Skeletal muscle tissue (tissue), 4 donors: ENCODE measurements around the gene PHPT1. TPM values are rescaled to one million over a fixed set of nuclear protein-coding genes. Genes with fewer than 3 reads are reported as not detected.

Source experiments
- H3K27ac ChIP-seq: one replicate; pipeline ENCODE4 v1.7.0; 2013; ENCODE audit warnings: mild to moderate bottlenecking, low read depth, low read length, inconsistent platforms
- H3K27me3 ChIP-seq, 3 donors: one replicate each; pipeline ENCODE4 v1.7.0; 2013; ENCODE audit warnings: low read length in 3 of 3; ENCODE audit not compliant: control insufficient read depth in 3 of 3, insufficient read depth in 3 of 3
- H3K36me3 ChIP-seq, 3 donors: one replicate each; pipeline ENCODE4 v1.7.0; 2013; ENCODE audit warnings: low read length in 3 of 3; ENCODE audit not compliant: control insufficient read depth in 3 of 3, insufficient read depth in 3 of 3
- H3K4me1 ChIP-seq, 3 donors: one replicate each; pipeline ENCODE4 v1.7.0; 2013; ENCODE audit warnings: low read length in 3 of 3, mild to moderate bottlenecking in 3 of 3; ENCODE audit not compliant: control insufficient read depth in 3 of 3, insufficient read depth in 3 of 3
- H3K4me3 ChIP-seq, 3 donors: one replicate each; pipeline ENCODE4 v1.7.0; 2013; ENCODE audit warnings: low read length in 3 of 3
- H3K9ac ChIP-seq, 3 donors: one replicate each; pipeline ENCODE4 v1.7.0; 2013; ENCODE audit warnings: low read length in 3 of 3, mild to moderate bottlenecking in 3 of 3, moderate library complexity in 2 of 3, low read depth in 1 of 3
- H3K9me3 ChIP-seq, 3 donors: one replicate each; pipeline ENCODE4 v1.7.0; 2013; ENCODE audit warnings: low read length in 3 of 3; ENCODE audit not compliant: control insufficient read depth in 3 of 3
- total RNA-seq: library from RNA; depleted of rRNA; stranded (reverse); fragments of >200 nt; gene quantifications from one replicate; pipeline ENCODE4 v1.2.3, GENCODE V29; 2014
- donor health status: Osteomylitis.

The PHPT1 gene
- total RNA-seq, 1 donor from 2014 or later, result 109 TPM

DNA sequence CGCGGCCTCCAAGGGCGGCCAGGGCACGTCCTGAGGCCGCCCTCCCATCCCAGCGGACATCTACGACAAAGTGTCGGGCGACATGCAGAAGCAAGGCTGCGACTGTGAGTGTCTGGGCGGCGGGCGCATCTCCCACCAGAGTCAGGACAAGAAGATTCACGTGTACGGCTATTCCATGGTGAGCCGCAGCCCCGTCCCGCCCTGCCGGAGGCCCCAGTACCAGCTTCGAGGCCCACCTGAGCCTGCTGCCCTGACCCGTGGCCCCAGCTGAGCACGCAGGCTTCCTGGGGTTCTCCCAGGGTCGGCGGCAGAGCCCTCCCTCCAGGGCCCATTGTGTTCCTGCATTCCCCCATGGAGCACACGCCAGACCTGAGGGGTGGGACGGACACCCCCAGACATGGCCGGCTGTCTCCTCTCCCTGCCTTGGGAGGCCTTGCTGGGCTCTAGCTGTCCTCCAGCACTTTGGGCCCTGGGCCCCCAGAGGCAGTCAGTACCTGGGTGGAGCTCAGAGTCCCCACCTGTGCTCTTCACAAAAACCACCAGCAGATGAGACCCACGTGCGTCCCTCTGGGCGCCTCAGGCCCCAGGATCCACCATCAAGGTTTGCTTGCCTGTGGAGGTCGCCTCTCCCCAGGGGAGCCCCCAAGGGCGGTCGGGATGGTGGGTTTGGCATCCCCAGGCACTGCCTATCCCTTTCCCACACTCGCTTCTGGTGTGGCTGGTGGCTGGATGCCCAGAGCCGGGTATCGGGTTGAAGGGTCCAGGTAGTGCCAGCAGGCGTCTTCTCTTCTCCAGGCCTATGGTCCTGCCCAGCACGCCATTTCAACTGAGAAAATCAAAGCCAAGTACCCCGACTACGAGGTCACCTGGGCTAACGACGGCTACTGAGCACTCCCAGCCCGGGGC lies 1.0 kb downstream of the PHPT1 start:
- Histone ChIP-seq H3K4me1 (peaks cover 36 to 46% (median 36%) of the 10 kb centered on the region in 3 donors), H3K9ac (peak overlapping the region; percentile 72 to 93 (median 81)), H3K36me3 (peaks cover 6 to 17% (median 7%) of the 10 kb centered on the region in 3 donors), H3K27me3 (peaks cover 7 to 23% (median 10%) of the 10 kb centered on the region in 3 donors), H3K9me3 (no peaks in the 10 kb centered on the region), H3K4me3 (peak overlapping the region; percentile 79 to 96 (median 95)), H3K27ac (peak overlapping the region; percentile 62)

DNA sequence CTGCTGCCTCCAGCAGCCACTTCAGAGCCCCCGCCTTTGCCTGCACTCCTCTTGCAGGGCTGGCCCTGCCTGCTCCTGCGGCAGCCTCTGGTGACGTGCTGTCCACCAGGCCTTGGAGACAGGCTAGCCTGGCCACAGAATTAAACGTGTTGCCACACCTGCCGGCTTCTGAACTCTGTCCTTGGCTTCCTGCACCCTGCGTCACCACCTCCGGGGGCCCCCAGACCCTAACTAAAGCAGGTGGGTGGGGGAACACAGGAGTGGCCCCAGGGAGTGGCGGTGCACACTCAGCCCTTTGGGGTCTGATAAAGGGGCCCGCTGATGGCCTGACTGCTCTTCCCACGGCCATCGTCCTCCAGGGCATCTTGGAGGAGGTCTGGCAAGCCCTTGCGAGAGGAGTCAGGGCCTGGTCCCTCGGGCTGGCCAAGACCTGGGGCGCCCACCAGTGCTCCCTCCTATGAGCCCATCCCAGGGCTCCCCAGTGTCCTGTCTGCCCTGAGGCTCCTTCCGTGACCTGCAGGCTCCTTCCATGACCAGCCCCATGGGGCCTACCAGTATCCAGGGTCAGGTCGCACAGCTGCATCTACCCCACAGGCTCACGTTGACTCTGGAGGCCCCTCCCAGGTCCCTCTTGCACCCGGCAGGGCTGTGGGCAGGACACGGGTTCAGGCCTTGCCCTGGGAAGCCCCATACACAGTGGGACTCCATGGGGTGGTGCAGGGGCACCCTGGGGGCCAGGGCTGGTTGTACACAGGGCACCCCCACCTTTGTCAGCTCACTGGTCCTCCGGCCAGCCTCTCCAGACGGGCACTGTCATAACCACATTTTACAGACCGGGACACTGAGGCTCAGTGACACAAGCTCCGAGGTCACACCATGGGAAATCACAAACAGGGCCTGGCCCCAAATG lies 1.9 kb downstream of the PHPT1 start:
- H3K4me1 ChIP-seq, result peaks cover 36 to 46% (median 36%) of the 10 kb centered on the region in 3 donors
- peak overlapping the region in 2 of 3 donors; percentile 72 to 93 for H3K9ac ChIP-seq
- peaks cover 6 to 17% (median 7%) of the 10 kb centered on the region in 3 donors for H3K36me3 ChIP-seq
- no peaks in the 10 kb centered on the region for H3K9me3 ChIP-seq
- H3K27ac ChIP-seq, result peak overlapping the region; percentile 40
- peak overlapping the region in 1 of 3 donors; percentile 95 for H3K4me3 ChIP-seq
- peaks cover 7 to 15% (median 10%) of the 10 kb centered on the region in 3 donors for H3K27me3 ChIP-seq

DNA sequence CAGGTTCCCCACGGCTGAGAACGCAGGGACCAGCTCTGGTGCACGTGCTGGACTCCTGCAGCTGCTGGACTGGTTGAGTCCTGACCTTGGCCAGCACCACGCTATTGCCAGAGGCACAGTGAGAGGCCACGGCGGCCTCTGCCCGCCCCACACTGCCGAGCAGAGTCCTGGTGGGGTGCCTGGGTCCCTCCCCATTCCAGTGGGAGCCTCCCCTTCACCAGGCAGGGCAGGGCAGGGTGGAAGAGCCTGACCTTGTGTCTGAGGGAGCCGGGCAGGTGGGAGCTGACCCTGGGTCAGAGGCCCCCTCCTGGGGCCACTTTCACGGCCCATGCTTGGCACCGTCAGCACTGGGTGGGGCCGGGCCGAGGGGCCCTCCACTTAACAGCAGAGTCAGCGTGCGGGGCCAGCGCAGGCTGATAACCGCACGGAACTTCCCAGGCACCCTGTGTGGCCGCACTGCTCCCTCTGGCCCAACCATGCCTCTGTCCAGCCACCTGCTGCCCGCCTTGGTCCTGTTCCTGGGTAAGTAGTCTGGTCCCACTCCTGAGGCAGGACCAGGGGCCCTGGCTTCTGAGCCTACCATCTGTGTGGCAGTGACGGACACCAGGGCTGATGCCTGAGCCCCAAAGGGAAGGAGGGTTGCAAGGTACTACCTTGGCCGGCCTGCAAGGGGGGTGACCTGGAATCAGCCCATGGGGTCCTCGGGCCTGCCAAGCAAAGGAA lies 2.9 kb downstream of the PHPT1 start, which contains the start of gene MAMDC4:
Gene MAMDC4 (plus strand): TSS at position 406 of the 723 bp plus-strand sequence. CDS start 71 bp downstream, at position 477.
- Histone ChIP-seq H3K27me3 (peaks cover 0 to 6% (median 5%) of the 10 kb centered on the region in 3 donors), H3K4me3 (no peak within 1 kb of the TSS), H3K27ac (peak within 1 kb of the TSS; percentile 40), H3K4me1 (peaks cover 36 to 46% (median 36%) of the 10 kb centered on the region in 3 donors), H3K9ac (peak within 1 kb of the TSS in 1 of 3 donors; percentile 93), H3K9me3 (no peaks in the 10 kb centered on the region), H3K36me3 (peaks cover 6 to 17% (median 7%) of the 10 kb centered on the region in 3 donors)

DNA sequence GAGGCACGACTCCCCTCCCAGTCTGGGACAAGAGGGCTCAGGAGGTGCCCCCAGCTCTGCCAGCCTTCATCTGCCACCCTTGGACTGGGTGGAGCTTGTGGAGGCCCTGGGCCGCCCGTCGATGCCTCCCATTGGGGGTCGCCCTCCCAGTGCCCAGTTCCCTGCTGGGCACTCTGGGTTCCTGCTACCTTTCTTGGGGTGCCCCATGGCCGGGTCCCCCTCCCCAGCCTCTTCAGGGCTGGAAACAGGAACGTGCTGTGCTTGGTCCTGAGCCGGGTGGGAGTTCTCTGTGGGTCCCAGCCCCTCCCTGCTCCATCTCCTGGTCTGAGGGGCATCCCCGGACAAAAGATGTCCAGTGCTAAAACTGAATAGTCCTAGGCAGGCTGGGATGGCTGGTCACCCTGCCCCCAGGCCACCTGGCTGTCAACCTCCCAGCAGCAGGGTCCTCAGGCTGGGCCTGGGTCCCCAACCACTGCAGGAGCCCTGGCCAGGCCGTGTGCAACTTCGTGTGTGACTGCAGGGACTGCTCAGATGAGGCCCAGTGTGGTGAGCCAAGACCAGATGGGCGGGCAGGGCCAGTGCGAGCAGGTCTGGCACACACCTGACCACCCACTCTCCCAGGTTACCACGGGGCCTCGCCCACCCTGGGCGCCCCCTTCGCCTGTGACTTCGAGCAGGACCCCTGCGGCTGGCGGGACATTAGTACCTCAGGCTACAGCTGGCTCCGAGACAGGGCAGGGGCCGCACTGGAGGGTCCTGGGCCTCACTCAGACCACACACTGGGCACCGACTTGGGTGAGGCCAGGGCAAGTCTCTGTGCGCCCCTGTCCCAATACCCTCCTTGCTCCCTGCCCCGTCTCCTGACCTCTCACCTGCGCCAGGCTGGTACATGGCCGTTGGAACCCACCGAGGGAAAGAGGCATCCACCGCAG lies 3.7 kb downstream of the PHPT1 start:
- Histone ChIP-seq H3K9ac (peak overlapping the region in 1 of 3 donors; percentile 16), H3K9me3 (no peaks in the 10 kb centered on the region), H3K4me3 (no peak overlapping the region), H3K36me3 (peaks cover 6 to 17% (median 7%) of the 10 kb centered on the region in 3 donors), H3K27ac (peak overlapping the region; percentile 40), H3K27me3 (peaks cover 0 to 2% (median 1%) of the 10 kb centered on the region in 3 donors), H3K4me1 (peaks cover 31 to 40% (median 31%) of the 10 kb centered on the region in 3 donors)

DNA sequence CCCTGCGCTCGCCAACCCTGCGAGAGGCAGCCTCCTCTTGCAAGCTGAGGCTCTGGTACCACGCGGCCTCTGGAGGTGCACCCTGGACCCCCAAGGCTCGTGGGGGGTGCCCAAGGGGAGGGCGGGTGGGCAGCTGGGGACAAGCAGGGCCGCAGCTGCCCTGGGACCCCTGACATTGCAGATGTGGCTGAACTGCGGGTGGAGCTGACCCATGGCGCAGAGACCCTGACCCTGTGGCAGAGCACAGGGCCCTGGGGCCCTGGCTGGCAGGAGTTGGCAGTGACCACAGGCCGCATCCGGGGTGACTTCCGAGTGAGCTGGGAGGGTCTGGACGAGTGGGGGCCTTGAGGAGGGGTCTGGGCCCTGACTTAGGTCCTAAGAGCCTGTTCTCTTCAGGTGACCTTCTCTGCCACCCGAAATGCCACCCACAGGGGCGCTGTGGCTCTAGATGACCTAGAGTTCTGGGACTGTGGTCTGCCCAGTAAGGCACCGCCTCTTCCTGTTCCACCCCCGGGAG lies 4.4 kb downstream of the PHPT1 start:
- no peak overlapping the region for H3K4me3 ChIP-seq
- H3K4me1 ChIP-seq, result peaks cover 29 to 43% (median 29%) of the 10 kb centered on the region in 3 donors
- peaks cover 6 to 17% (median 7%) of the 10 kb centered on the region in 3 donors for H3K36me3 ChIP-seq

DNA sequence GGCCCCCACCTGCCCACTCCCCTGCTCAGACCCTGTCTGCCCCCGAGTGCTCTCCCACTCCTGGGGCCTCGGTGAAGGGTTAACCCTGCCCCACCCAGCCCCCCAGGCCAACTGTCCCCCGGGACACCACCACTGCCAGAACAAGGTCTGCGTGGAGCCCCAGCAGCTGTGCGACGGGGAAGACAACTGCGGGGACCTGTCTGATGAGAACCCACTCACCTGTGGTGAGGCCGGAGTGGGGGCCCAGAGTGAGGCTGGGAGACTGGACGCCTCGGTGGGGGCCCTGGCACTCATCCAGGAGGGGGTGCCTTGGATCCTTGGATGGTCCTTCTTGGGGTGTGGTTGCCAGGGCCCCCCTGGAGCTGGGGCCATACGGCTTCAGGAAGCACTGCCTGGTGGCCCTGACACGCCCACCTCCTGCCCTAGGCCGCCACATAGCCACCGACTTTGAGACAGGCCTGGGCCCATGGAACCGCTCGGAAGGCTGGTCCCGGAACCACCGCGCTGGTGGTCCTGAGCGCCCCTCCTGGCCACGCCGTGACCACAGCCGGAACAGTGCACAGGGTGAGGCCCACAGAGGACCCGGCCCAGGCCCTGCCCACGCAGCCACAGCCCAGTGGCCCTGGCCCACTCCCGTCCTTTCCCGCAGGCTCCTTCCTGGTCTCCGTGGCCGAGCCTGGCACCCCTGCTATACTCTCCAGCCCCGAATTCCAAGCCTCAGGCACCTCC lies 5.1 kb downstream of the PHPT1 start:
- Histone ChIP-seq H3K27ac (no peak overlapping the region), H3K4me1 (peaks cover 29 to 45% (median 35%) of the 10 kb centered on the region in 3 donors), H3K4me3 (no peak overlapping the region), H3K9ac (no peak overlapping the region), H3K27me3 (no peaks in the 10 kb centered on the region), H3K9me3 (no peaks in the 10 kb centered on the region), H3K36me3 (peaks cover 6 to 17% (median 7%) of the 10 kb centered on the region in 3 donors)

More for the DNA sequence above, 4.4 kb downstream of the PHPT1 start:
- H3K27me3 ChIP-seq, result no peaks in the 10 kb centered on the region
- no peaks in the 10 kb centered on the region for H3K9me3 ChIP-seq
- no peak overlapping the region for H3K27ac ChIP-seq
- H3K9ac ChIP-seq, result no peak overlapping the region

DNA sequence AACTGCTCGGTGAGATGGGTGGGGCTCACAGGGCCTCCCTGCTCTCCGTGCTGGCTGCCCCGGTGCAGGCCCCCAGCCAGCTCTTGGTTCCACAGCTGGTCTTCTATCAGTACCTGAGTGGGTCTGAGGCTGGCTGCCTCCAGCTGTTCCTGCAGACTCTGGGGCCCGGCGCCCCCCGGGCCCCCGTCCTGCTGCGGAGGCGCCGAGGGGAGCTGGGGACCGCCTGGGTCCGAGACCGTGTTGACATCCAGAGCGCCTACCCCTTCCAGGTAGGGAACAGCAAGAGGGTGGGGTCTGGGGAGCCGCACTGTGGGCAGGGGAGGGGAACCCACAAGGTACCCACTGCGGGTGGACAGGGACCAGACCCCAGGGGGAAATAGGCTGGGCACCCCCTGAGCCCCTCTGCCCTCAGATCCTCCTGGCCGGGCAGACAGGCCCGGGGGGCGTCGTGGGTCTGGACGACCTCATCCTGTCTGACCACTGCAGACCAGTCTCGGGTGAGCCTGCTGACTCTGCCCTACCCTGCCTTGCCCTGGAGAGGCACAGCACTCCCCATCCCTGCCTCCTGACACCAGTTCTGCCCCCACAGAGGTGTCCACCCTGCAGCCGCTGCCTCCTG lies 5.7 kb downstream of the PHPT1 start:
- Histone ChIP-seq H3K27me3 (no peaks in the 10 kb centered on the region), H3K9ac (no peak overlapping the region), H3K9me3 (no peaks in the 10 kb centered on the region), H3K4me1 (peaks cover 28 to 47% (median 33%) of the 10 kb centered on the region in 3 donors), H3K27ac (no peak overlapping the region), H3K4me3 (no peak overlapping the region), H3K36me3 (peaks cover 6 to 16% (median 7%) of the 10 kb centered on the region in 3 donors)
